ENCODE measurements around the gene SMIM41.

Gene SMIM41

GRCh38 chr12:52035190-52035589, 44.3 kb upstream of the SMIM41 start:
- H3K27me3 ChIP-seq (ENCODE audit: insufficient read depth, poor library complexity, severe bottlenecking) = peaks cover 3% of the 10 kb centered on the region

GRCh38 chr12:52035926-52036325, 43.6 kb upstream of the SMIM41 start:
- no peak for TF ChIP-seq POLR2AphosphoS5 (IDR thresholded peaks at IDR 0.05; ENCODE audit: low read depth)
- TF ChIP-seq REST (IDR thresholded peaks at IDR 0.05; ENCODE audit: insufficient replicate concordance, low read depth) = no peak
- TF ChIP-seq, protein P1, sequence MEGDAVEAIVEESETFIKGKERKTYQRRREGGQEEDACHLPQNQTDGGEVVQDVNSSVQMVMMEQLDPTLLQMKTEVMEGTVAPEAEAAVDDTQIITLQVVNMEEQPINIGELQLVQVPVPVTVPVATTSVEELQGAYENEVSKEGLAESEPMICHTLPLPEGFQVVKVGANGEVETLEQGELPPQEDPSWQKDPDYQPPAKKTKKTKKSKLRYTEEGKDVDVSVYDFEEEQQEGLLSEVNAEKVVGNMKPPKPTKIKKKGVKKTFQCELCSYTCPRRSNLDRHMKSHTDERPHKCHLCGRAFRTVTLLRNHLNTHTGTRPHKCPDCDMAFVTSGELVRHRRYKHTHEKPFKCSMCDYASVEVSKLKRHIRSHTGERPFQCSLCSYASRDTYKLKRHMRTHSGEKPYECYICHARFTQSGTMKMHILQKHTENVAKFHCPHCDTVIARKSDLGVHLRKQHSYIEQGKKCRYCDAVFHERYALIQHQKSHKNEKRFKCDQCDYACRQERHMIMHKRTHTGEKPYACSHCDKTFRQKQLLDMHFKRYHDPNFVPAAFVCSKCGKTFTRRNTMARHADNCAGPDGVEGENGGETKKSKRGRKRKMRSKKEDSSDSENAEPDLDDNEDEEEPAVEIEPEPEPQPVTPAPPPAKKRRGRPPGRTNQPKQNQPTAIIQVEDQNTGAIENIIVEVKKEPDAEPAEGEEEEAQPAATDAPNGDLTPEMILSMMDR (IDR thresholded peaks at IDR 0.05; ENCODE audit: insufficient read depth, low read length) = no peak
- TF ChIP-seq GABPA (IDR thresholded peaks at IDR 0.05; ENCODE audit: low read depth) = no peak
- TF ChIP-seq SPI1 (IDR thresholded peaks at IDR 0.05; ENCODE audit: borderline replicate concordance, low read depth) = no peak
- no peak overlapping the region for H3K27ac ChIP-seq (replicated peaks)
- no peak for DNase-seq (ENCODE audit: low read depth in 1 of 2, low spot score in 1 of 2)
- H3K27me3 ChIP-seq (ENCODE audit: insufficient read depth, poor library complexity, severe bottlenecking) = peaks cover 3% of the 10 kb centered on the region
- no peak overlapping the region for H3K4me3 ChIP-seq (replicated peaks; ENCODE audit: insufficient read depth, low read length)

More at GRCh38 chr12:52035190-52035589, 44.3 kb upstream of the SMIM41 start:
- Histone ChIP-seq H3K27ac (replicated peaks) (no peak overlapping the region), H3K4me3 (replicated peaks; ENCODE audit: insufficient read depth, low read length) (no peak overlapping the region)
- no peak for DNase-seq (ENCODE audit: low read depth in 1 of 2, low spot score in 1 of 2)
- TF ChIP-seq POLR2AphosphoS5 (IDR thresholded peaks at IDR 0.05; ENCODE audit: low read depth) = no peak
- TF ChIP-seq, protein P1 (IDR thresholded peaks at IDR 0.05; ENCODE audit: insufficient read depth, low read length) = no peak

DNA sequence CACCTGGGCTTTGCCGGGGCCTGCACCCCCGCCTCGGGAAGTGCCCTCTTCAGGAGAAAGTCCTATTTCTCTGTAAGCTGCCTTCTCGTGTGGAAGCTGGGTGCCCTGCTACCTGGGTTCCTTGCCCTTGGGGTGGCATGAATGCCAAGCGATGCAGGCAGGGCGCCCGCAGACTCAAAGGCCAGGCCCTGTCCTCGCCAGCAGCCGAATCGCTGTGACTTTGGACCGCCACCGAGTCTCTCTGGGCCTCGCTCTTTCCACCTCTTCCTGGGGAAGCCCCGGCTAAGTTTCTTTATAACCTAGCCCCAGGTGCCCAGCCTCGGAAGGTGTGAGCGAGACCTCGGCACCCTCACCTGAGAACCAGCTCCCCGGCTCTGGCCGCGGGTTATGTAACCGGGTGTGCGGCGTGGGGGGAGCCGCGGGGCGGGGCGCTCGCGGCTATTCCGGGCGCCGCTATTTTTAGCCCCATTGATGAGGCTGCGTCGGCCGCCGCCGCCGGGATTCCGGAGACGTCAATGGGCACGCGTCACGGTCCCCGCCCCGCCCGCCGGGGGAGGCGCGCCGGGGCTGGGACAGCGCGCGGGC, 42.8 kb upstream of the SMIM41 start:
- Histone ChIP-seq H3K27me3 (ENCODE audit: insufficient read depth, poor library complexity, severe bottlenecking) (peaks cover 3% of the 10 kb centered on the region), H3K27ac (replicated peaks) (no peak overlapping the region), H3K4me3 (replicated peaks; ENCODE audit: insufficient read depth, low read length) (peak overlapping the region; percentile 61)
- TF ChIP-seq POLR2AphosphoS5 (IDR thresholded peaks at IDR 0.05; ENCODE audit: low read depth) (no peak), REST (IDR thresholded peaks at IDR 0.05; ENCODE audit: insufficient replicate concordance, low read depth) (no peak), SPI1 (IDR thresholded peaks at IDR 0.05; ENCODE audit: borderline replicate concordance, low read depth) (no peak), GABPA (IDR thresholded peaks at IDR 0.05; ENCODE audit: low read depth) (no peak)
- TF ChIP-seq, protein P1 (IDR thresholded peaks at IDR 0.05; ENCODE audit: insufficient read depth, low read length) = no peak
- peak; percentile 54 for DNase-seq (ENCODE audit: low read depth in 1 of 2, low spot score in 1 of 2)

Data from HL-60 (cell line).